ENCODE data around the gene VPS37B.

DNA sequence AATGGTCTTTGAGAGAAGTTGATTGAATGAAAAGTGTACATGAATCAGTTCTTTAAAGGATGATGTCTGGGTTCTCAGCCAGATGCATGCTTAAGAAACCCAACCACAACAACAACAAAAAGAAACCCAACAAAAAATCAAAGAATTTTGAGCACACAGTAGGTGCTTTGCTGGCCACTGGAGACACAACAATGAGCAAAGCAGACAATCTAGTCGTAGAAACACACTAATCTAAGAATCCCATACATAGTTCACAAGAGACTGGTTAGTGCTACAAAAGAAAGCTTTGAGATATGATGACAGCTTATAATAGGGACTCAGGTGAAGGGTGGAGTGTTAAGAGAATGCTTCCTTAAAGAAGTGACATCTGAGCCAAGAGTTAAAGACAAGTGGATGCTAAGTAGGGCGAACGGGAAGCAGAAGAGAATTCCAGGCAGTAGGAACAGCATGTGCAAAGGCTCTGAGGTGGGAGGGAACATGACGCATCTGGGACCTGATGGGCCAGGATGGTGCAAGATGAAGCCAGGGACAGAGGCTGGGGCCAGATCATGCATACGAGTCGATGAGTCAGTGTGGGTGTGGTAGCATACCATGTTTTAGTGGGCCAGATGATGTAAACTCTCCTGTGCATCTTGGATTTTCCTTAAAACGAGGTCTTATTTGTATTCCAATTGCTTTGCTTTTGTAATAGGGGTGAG is 65.3 kb downstream of the VPS37B start:
- TF ChIP-seq, protein P1, sequence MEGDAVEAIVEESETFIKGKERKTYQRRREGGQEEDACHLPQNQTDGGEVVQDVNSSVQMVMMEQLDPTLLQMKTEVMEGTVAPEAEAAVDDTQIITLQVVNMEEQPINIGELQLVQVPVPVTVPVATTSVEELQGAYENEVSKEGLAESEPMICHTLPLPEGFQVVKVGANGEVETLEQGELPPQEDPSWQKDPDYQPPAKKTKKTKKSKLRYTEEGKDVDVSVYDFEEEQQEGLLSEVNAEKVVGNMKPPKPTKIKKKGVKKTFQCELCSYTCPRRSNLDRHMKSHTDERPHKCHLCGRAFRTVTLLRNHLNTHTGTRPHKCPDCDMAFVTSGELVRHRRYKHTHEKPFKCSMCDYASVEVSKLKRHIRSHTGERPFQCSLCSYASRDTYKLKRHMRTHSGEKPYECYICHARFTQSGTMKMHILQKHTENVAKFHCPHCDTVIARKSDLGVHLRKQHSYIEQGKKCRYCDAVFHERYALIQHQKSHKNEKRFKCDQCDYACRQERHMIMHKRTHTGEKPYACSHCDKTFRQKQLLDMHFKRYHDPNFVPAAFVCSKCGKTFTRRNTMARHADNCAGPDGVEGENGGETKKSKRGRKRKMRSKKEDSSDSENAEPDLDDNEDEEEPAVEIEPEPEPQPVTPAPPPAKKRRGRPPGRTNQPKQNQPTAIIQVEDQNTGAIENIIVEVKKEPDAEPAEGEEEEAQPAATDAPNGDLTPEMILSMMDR (conservative IDR thresholded peaks at IDR 0.05 in 1 of 2, IDR thresholded peaks at IDR 0.05 in 1 of 2; ENCODE audit: extremely low read depth in 1 of 2, insufficient read depth in 1 of 2, low read depth in 1 of 2, low read length in 2 of 2): no peak
- no peak for TF ChIP-seq EZH2 (IDR thresholded peaks at IDR 0.05; ENCODE audit: borderline replicate concordance, low read length)

All from mammary epithelial cell (primary cell).